ENCODE data around the gene WFDC10A. TPM values are rescaled to one million over a fixed set of nuclear protein-coding genes. Genes with fewer than 3 reads are reported as not detected.
"Not testable (repeated sequence)": the region's sequence is repeated elsewhere in the genome, so short reads cannot be mapped to it uniquely, and the experiment has no call there.

WFDC10A gene
- total RNA-seq, 1 donor from 2014 or later = not detected

DNA sequence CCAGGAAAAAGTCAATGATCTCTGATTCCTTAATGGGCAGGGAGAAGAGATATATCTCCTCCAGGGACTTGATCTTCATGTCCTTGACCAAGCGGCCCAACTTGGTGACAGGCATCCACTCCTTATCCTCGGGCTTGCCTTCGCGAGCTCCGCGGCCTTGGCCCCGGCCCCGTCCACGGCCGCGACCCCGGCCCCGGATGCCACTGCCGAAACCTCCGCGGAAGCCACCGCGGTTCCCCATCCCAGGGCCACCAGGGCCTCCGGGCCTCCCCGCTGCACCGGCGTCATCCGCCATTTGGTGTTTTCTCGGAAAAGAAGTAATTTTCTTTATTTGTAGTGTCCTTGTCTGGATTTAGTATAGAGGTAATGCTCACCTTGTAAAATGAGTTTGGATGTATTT lies 11.5 kb downstream of the WFDC10A start:
- ATAC-seq (ENCODE audit: poor library complexity); DNase-seq; intact Hi-C loops (cut with DNase I): not testable (repeated sequence)

DNA sequence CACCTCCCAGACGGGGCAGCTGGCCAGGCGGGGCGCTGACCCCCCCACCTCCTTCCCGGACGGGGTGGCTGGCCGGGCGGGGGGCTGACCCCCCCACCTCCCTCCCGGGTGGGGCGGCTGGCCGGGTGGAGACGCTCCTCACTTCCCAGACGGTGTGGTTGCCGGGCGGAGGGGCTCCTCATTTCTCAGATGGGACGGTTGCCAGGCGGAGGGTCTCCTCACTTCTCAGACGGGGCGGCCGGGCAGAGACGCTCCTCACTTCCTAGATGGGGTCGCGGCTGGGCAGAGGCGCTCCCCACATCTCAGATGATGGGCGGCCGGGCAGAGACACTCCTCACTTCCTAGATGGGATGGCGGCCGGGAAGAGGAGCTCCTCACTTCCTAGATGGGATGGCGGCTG lies 16.3 kb downstream of the WFDC10A start:
- ATAC-seq (ENCODE audit: poor library complexity); DNase-seq; intact Hi-C loops (cut with DNase I): not testable (repeated sequence)

DNA sequence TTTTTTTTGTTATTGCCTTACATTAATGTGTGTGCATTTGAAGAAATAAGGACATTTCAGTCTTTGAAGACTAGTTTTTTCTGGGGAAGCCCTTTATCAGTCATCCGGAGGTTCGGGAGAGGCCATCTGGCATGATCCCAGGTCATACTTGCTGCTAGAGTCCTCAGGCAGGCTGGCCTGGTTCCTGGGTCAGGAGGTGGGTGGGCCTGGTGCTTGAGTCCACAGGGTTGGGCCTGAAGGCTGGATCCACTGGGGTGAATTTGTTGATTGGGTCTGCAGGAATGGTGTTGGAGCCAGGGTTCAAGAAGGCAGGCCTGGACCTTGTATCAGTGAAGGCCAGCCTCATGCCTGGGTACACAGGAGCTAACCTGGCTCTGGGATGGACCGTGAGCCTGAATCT lies 17.3 kb downstream of the WFDC10A start:
- intact Hi-C loops (cut with DNase I) = no loop called here
- no peak for DNase-seq
- ATAC-seq (ENCODE audit: poor library complexity) = no peak

DNA sequence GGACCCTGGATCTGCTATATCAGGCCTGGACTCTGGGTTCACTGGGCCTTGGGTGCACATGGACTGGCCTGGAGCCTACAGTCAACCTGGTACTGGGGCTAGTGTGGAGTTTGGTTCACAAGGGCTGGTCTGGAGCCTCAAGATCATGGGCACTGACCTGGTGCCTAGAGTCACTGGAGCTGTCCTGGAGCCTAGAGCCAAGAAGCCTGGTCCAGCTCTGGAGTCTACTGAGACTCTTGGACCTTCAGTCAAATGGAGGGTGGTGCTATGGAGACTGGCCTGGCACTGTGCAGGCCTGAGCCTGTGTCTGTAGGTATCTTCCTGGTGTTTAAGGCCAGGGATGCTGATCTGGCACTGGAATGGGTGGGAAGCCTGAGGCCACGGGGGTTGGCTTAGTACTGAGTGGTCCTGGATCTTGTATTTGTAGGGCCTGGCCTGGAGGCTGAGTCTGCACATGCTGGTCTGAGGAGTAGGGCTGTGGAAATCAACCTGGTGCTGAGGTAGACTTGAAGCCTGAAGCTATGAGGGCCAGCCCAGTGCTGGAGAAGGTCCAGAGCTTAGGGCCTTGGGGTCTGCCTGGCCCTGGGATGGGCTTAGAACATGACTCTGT lies 18.0 kb downstream of the WFDC10A start:
- ATAC-seq (ENCODE audit: poor library complexity) = no peak
- intact Hi-C loops (cut with DNase I) = no loop called here
- no peak for DNase-seq

DNA sequence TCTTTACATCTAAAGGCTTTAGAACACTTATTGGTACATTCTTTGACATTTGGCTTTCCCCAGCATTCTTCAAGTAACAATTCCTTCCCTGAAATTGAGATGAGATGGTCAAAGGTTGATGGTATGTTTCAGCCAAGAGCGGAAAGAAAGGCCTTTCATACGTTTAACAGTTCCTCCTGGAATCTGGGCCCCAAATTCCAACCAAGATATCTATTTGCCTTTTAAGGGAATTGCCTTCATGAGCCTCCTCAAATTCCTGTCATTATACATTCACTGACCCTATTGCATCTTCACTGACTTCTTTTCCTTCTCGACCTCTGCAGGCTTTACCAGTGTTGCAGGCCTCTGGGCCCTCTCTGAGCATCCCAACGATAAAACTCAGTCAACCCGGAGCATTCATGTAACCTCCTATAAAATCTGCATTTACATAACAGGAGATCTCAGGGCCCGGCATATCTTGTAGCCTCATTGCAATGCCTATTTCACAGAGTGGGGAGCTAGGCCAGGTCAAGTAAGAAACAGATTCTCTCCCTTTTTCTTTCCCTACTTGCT lies 19.8 kb downstream of the WFDC10A start:
- ATAC-seq (ENCODE audit: poor library complexity) = no peak
- intact Hi-C loops (cut with DNase I) = no loop called here
- DNase-seq = no peak

DNA sequence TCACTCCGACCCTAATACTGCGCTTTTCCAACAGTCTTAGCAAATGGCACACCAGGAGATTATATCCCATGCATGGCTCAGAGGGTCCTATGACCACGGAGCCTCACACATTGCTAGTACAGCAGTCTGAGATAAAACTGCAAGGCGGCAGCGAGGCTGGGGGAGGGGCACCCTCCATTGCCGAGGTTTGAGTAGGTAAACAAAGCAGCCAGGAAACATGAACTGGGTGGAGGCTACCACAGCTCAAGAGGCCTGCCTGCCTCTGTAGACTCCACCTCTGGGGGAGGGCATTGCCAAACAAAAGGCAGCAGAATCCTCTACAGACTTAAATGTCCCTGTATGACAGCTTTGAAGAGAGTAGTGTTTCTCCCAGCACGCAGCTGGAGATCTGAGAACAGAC lies 22.2 kb downstream of the WFDC10A start:
- intact Hi-C loops (cut with DNase I); DNase-seq; ATAC-seq (ENCODE audit: poor library complexity): not testable (repeated sequence)

DNA sequence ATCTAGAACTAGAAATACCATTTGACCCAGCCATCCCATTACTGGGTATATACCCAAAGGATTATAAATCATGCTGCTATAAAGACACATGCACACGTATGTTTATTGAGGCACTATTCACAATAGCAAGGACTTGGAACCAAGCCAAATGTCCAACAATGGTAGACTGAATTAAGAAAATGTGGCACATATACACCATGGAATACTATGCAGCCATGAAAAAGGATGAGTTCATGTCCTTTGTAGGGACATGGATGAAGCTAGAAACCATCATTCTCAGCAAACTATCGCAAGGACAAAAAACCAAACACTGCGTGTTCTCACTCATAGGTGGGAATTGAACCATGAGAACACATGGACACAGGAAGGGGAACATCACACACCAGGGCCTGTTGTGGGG lies 27.5 kb downstream of the WFDC10A start:
- intact Hi-C loops (cut with DNase I); ATAC-seq (ENCODE audit: poor library complexity); DNase-seq: not testable (repeated sequence)

DNA sequence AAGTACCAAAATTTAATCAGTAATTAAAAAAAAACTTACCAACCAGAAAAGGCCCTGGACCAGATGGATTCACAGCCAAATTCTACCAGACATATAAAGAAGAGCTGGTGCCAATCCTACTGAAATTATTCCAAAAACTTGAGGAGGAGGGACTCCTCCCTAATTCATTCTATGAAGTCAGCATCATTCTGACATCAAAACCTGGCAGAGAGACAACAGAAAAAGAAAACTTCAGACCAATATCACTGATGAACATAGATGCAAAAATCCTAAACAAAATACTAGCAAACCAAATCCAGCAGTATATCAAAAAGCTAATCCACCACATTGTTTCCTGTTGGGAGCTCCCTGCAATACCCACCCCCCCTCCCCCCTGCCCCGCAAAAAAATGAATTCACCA lies 40.6 kb downstream of the WFDC10A start, which contains the start of gene WFDC11:
Gene WFDC11 (minus strand): TSS at position 101 of the 400 bp plus-strand sequence. CDS start 19,639 bp downstream, outside the sequence.
- no peak for DNase-seq
- intact Hi-C loops (cut with DNase I) = no loop called here

DNA sequence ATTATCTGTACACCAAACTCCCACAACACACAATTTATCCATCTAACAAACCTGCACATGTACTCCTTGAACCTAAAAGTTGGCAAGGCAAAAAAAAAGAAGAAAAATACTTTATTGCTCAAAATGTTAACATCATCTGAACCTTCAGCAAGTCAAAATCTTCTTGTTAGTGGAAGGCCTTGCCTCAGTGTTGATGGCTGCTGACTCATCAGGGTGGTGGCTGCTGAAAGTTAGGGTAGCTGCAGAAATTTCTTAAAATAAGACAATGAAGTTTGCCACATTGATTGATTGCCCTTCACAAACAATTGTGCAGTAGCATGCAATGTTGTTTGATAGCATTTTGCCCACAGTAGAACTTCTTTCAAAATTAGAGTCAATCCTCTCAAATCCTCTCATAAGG lies 43.2 kb downstream of the WFDC10A start:
- intact Hi-C loops (cut with DNase I) = no loop called here
- ATAC-seq (ENCODE audit: poor library complexity) (no peak), DNase-seq (no peak)

More for the DNA sequence above, 40.6 kb downstream of the WFDC10A start, which contains the start of gene WFDC11:
- ATAC-seq (ENCODE audit: poor library complexity) = no peak

DNA sequence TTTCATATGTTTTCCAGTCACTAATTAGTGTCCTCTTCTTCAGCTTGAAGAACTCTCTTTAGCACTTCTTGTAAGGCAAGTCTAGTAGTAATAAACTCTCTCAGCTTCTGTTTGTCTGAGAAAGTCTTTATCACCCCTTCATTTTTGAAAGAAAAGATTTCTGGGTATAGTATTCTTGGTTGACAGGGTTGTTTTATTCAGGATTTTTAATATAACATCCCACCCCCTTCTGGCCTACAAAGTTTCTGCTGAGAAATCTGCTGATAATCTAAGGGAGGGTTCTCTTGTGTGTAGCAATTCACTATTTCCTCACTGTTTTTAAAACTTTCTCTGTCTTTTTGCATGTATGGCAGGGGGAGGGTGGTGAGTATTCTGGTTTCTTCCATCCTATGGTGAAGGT lies 50.1 kb downstream of the WFDC10A start:
- intact Hi-C loops (cut with DNase I) = no loop called here
- ATAC-seq (ENCODE audit: poor library complexity) (no peak), DNase-seq (no peak)

Other genes with a start within 250 kb of the WFDC10A start
- gene DBNDD2, start 221.4 kb upstream of the WFDC10A start, total RNA-seq = 350 TPM
- gene PIGT, start 213.6 kb upstream of the WFDC10A start, total RNA-seq = 113 TPM
- 1.0 TPM for gene WFDC2, start 160.0 kb upstream of the WFDC10A start, total RNA-seq
- not detected for gene SPINT3, start 114.1 kb upstream of the WFDC10A start, total RNA-seq
- gene WFDC6, start 90.3 kb upstream of the WFDC10A start, total RNA-seq = not detected
- not detected for gene EPPIN, start 82.3 kb upstream of the WFDC10A start, total RNA-seq
- not detected for gene WFDC8, start 50.5 kb upstream of the WFDC10A start, total RNA-seq
- gene WFDC9, start 1.5 kb downstream of the WFDC10A start, total RNA-seq = not detected
- not detected for gene WFDC11, start 40.5 kb downstream of the WFDC10A start, total RNA-seq
- gene WFDC13, start 72.3 kb downstream of the WFDC10A start, total RNA-seq = not detected
- not detected for gene WFDC10B, start 75.3 kb downstream of the WFDC10A start, total RNA-seq
- not detected for gene SPINT4, start 92.6 kb downstream of the WFDC10A start, total RNA-seq
- gene WFDC3, start 162.1 kb downstream of the WFDC10A start, total RNA-seq = 0.54 TPM
- 14.5 TPM for gene DNTTIP1, start 162.2 kb downstream of the WFDC10A start, total RNA-seq
- gene UBE2C, start 182.9 kb downstream of the WFDC10A start, total RNA-seq = 1.1 TPM
- 0.43 TPM for gene TNNC2, start 197.6 kb downstream of the WFDC10A start, total RNA-seq
- gene SNX21, start 204.1 kb downstream of the WFDC10A start, total RNA-seq = 22.1 TPM
- gene ACOT8, start 227.7 kb downstream of the WFDC10A start, total RNA-seq = 28.1 TPM
- 1.4 TPM for gene ZSWIM3, start 227.9 kb downstream of the WFDC10A start, total RNA-seq

Data from Right ventricle myocardium superior (tissue), 1 donor.